Panc1 (cell line): ENCODE data around the gene TSKU. TPM values are rescaled to one million over a fixed set of nuclear protein-coding genes. Genes with fewer than 3 reads are reported as not detected.

Experiments used
- ATAC-seq: fragments of 200-7000 bp; cut with Tn5 transposase; 2 replicates; pipeline ENCODE4 v1.9.1; 2020; ENCODE audit warnings: mild to moderate bottlenecking, moderate library complexity
- BruUV-seq: library from RNA; stranded (reverse); fragments of 400-500 nt; replicated peaks from 2 replicates; lab custom pipeline; 2021; lab: Mats Ljungman, UMichigan
- CTCF ChIA-PET: fragments of 300-600 bp; sonication (Branson Sonifier 250); formaldehyde crosslinking; loops from one replicate; lab custom pipeline; 2022; ENCODE audit warnings: antibody characterized with exemption; lab: Charles Lee
- POLR2A ChIA-PET: fragments of 300-600 bp; sonication (Branson Sonifier 250); formaldehyde crosslinking; loops from one replicate; lab custom pipeline; 2022; ENCODE audit warnings: antibody characterized with exemption; lab: Charles Lee
- DNase-seq: peaks from one replicate; pipeline ENCODE4 v3.0.0-alpha.2; 2010; ENCODE audit warnings: low read depth, low spot score
- H3K27ac ChIP-seq: 2 replicates; pipeline ENCODE4 v1.5.1; 2011; ENCODE audit warnings: mild to moderate bottlenecking, low read length, inconsistent platforms
- H3K27me3 ChIP-seq: fragments of 200-500 bp; sonication (Bioruptor generic); 2 replicates; pipeline ENCODE4 v1.6.0; 2014; ENCODE audit warnings: low read length, inconsistent platforms; ENCODE audit not compliant: control insufficient read depth, insufficient read depth
- H3K36me3 ChIP-seq: fragments of 200-500 bp; sonication (Bioruptor generic); 2 replicates; pipeline ENCODE4 v1.5.1; 2014; ENCODE audit warnings: inconsistent platforms, mild to moderate bottlenecking, low read length, moderate library complexity; ENCODE audit not compliant: control insufficient read depth, insufficient read depth
- H3K4me1 ChIP-seq: 2 replicates; pipeline ENCODE4 v1.5.1; 2011; ENCODE audit warnings: inconsistent platforms, mild to moderate bottlenecking, low read length, moderate library complexity; ENCODE audit not compliant: control insufficient read depth, insufficient read depth
- H3K4me3 ChIP-seq, 2 experiments: 2 replicates each; pipeline ENCODE4 v1.5.1; 2011 to 2012; ENCODE audit warnings: low read depth in 2 of 2, low read length in 2 of 2, mild to moderate bottlenecking in 2 of 2, inconsistent platforms in 1 of 2, moderate library complexity in 1 of 2
- H3K9me3 ChIP-seq: fragments of 200-500 bp; sonication (Bioruptor generic); 2 replicates; pipeline ENCODE4 v1.5.1; 2014; ENCODE audit warnings: low read depth, mild to moderate bottlenecking, inconsistent platforms, low read length, moderate library complexity; ENCODE audit not compliant: control insufficient read depth, insufficient read depth
- CTCF ChIP-seq: fragments of 450-650 bp; IDR thresholded peaks from 2 replicates; pipeline ENCODE4 v1.5.1; 2017; ENCODE audit warnings: mild to moderate bottlenecking
- POLR2AphosphoS5 ChIP-seq: IDR thresholded peaks from 2 replicates; pipeline ENCODE4 v1.6.1; 2012; ENCODE audit warnings: mild to moderate bottlenecking, low read depth, low read length, moderate library complexity
- REST ChIP-seq, 2 experiments: IDR thresholded peaks; 2 replicates each; pipeline ENCODE4 v1.6.1; 2011 to 2012; ENCODE audit warnings: low read depth in 2 of 2, control low read depth in 1 of 2, low read length in 1 of 2, mild to moderate bottlenecking in 1 of 2, moderate library complexity in 1 of 2; ENCODE audit not compliant: insufficient read depth in 1 of 2
- SIN3A ChIP-seq: IDR thresholded peaks from 2 replicates; pipeline ENCODE4 v1.6.1; 2012; ENCODE audit warnings: low read depth, mild to moderate bottlenecking, low read length, moderate library complexity, borderline replicate concordance; ENCODE audit not compliant: insufficient read depth
- TCF7L2 ChIP-seq: IDR thresholded peaks from 2 replicates; pipeline ENCODE4 v1.6.1; 2011; ENCODE audit warnings: mild to moderate bottlenecking, low read depth, low read length, inconsistent platforms
- in situ Hi-C: cut with HindIII; loops from 2 replicates; pipeline ENCODE4 v1.10.0; 2016; ENCODE audit warnings: low sequenced_read_pairs, low pct_unique_long_range_greater_than_20kb
- intact Hi-C: fragments of 100-400 bp; cut with micrococcal nuclease; formaldehyde crosslinking; loops from one replicate; pipeline ENCODE4 v1.10.0; 2022; ENCODE audit not compliant: unreplicated experiment
- total RNA-seq: library from RNA; stranded (reverse); gene quantifications from one replicate; pipeline ENCODE4 v1.2.1, GENCODE V29; 2021; ENCODE audit not compliant: unreplicated experiment

The TSKU gene
- total RNA-seq, 1 experiment from 2014 or later, result 31.4 TPM

- Histone ChIP-seq H3K27me3 (no peaks in the 10 kb centered on the region), H3K4me1 (0 out of 2 replicates have a peak, but pooled peaks cover 4% of the 10 kb centered on the region), H3K27ac (no peak overlapping the region), H3K4me3 (no peak overlapping the region), H3K36me3 (no peaks in the 10 kb centered on the region), H3K9me3 (0 out of 2 replicates have a peak, but pooled peaks cover 8% of the 10 kb centered on the region)
- POLR2A ChIA-PET, result interaction anchor here (0.5 kb wide), 2 partner anchors 26 to 53 kb away, joined by 3 to 5 read pairs; no protein-coding TSS in a partner anchor
- in situ Hi-C loops (no loop called here), intact Hi-C loops (loop anchor here (5.0 kb wide), 1 partner anchor 228 kb away; no protein-coding TSS in a partner anchor)
- no peak for TF ChIP-seq REST (IDR thresholded peaks at IDR 0.05; ENCODE audit: insufficient read depth in 1 of 2, low read depth in 2 of 2, low read length in 1 of 2)
- TF ChIP-seq POLR2AphosphoS5, result no peak
- no peak for TF ChIP-seq SIN3A
- TF ChIP-seq CTCF, result no peak
- TF ChIP-seq TCF7L2, result no peak
- no TSS peak for BruUV-seq
- DNase-seq (no peak), ATAC-seq (no peak)
- CTCF ChIA-PET, result interaction anchor here (0.8 to 6.9 kb wide), 3 partner anchors 12 to 110 kb away, joined by 3 to 42 read pairs (median 6); no protein-coding TSS in a partner anchor
Observed at GRCh38 chr11:76808996-76809395, 25.8 kb downstream of the TSKU start.

GRCh38 chr11:76810151-76810853 is 27.1 kb downstream of the TSKU start:
- H3K27ac ChIP-seq, result no peak overlapping the region
- H3K27me3 ChIP-seq, result no peaks in the 10 kb centered on the region
- ATAC-seq (no peak), DNase-seq (no peak)
- in situ Hi-C loops (no loop called here), intact Hi-C loops (no loop called here)
- CTCF ChIA-PET, result interaction anchor here (0.5 to 6.9 kb wide), 2 partner anchors 109 to 112 kb away, joined by 3 to 42 read pairs; no protein-coding TSS in a partner anchor
- H3K4me1 ChIP-seq, result 0 out of 2 replicates have a peak, but pooled peaks cover 4% of the 10 kb centered on the region
- TF ChIP-seq REST (IDR thresholded peaks at IDR 0.05; ENCODE audit: insufficient read depth in 1 of 2, low read depth in 2 of 2, low read length in 1 of 2) (no peak), CTCF (peak; percentile 80)
- H3K4me3 ChIP-seq, result no peak overlapping the region
- H3K9me3 ChIP-seq, result peaks cover 12% of the 10 kb centered on the region; the same call in 1 of the 2 replicates
- no peaks in the 10 kb centered on the region for H3K36me3 ChIP-seq
- no TSS peak for BruUV-seq
- POLR2A ChIA-PET, result no interaction called here
